ENCODE measurements around the gene PTPN11. TPM values are rescaled to one million over a fixed set of nuclear protein-coding genes. Genes with fewer than 3 reads are reported as not detected.

Gene PTPN11
- total RNA-seq, 4 donors from 2014 or later: 131 to 178 (median 141) TPM

DNA sequence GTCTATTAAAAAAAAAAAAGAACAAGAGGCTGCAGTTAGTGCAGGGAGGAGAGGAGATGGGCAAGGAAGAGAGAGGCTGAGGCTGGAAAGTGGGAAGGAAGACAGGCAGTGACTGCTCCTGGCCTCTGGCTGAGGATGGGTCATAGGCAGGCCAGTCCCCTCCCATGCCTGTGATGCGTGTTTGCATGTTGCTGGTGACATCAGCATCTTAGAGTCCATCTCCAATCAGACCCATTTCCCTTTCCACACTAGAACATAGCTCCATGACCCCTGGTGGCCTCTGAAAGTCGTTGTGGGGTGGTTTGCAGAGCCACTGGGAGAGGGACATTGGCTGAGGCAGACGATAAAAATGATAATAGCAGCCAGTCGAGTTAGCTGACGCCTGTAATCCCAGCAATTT lies 132.9 kb downstream of the PTPN11 start:
- no peak for ATAC-seq
- Histone ChIP-seq H3K4me3 (no peak overlapping the region), H3K4me1 (no peaks in the 10 kb centered on the region), H3K9me3 (no peaks in the 10 kb centered on the region), H3K27me3 (peaks cover 50% of the 10 kb centered on the region), H3K36me3 (no peaks in the 10 kb centered on the region), H3K27ac (no peak overlapping the region)
- 45 to 61% methylated on average over 2 to 5 of the region's 5 CpGs for WGBS, 2 donors (ENCODE audit: low coverage in 1 of 2)
- TF ChIP-seq POLR2AphosphoS5 (IDR thresholded peaks at IDR 0.05) (no peak), POLR2A (IDR thresholded peaks at IDR 0.05) (no peak), EP300 (IDR thresholded peaks at IDR 0.05) (no peak)
- TF ChIP-seq, protein P1, sequence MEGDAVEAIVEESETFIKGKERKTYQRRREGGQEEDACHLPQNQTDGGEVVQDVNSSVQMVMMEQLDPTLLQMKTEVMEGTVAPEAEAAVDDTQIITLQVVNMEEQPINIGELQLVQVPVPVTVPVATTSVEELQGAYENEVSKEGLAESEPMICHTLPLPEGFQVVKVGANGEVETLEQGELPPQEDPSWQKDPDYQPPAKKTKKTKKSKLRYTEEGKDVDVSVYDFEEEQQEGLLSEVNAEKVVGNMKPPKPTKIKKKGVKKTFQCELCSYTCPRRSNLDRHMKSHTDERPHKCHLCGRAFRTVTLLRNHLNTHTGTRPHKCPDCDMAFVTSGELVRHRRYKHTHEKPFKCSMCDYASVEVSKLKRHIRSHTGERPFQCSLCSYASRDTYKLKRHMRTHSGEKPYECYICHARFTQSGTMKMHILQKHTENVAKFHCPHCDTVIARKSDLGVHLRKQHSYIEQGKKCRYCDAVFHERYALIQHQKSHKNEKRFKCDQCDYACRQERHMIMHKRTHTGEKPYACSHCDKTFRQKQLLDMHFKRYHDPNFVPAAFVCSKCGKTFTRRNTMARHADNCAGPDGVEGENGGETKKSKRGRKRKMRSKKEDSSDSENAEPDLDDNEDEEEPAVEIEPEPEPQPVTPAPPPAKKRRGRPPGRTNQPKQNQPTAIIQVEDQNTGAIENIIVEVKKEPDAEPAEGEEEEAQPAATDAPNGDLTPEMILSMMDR (IDR thresholded peaks at IDR 0.05): no peak

DNA sequence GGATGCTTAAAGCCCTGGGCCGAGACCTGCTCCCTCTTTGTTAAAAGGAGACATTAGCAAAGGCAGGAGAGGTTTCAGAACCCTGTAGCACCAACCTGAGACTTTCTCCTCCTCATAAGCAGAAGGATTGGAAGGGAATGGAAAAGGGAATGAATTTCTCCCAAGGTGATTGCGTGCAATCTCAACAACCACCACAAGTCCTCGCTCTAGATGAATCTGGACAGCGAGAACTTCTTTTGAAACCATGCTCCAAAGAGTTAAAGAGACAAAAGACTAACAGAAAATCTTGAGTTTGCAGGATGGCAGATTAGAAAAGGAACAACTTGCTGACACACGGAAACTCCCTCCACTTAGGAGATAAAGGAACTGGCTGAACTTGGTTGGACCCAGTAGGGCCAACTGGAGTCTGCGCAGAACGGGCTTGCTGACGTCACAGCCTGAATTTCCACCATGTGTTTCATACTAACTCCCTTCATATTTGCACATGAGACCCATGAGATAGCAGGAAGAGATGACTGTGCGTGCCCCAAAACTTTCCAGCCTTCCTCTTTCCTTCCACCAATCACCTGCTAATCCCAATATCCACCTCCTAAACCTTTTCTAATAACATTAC lies 137.0 kb downstream of the PTPN11 start:
- Histone ChIP-seq H3K4me3 (no peak overlapping the region), H3K36me3 (no peaks in the 10 kb centered on the region), H3K9me3 (no peaks in the 10 kb centered on the region), H3K27me3 (peaks cover 29% of the 10 kb centered on the region), H3K4me1 (no peaks in the 10 kb centered on the region), H3K27ac (no peak overlapping the region)
- 70 to 88% methylated on average over 8 to 9 of the region's 9 CpGs for WGBS, 2 donors (ENCODE audit: low coverage in 1 of 2)
- TF ChIP-seq EP300 (IDR thresholded peaks at IDR 0.05) (no peak), POLR2A (IDR thresholded peaks at IDR 0.05) (no peak), POLR2AphosphoS5 (IDR thresholded peaks at IDR 0.05) (no peak)
- TF ChIP-seq, protein P1 (IDR thresholded peaks at IDR 0.05): no peak
- no peak for ATAC-seq

GRCh38 chr12:112557951-112558630 lies 139.3 kb downstream of the PTPN11 start:
- peaks cover 24% of the 10 kb centered on the region for H3K27me3 ChIP-seq
- H3K27ac ChIP-seq: no peak overlapping the region
- no peaks in the 10 kb centered on the region for H3K36me3 ChIP-seq
- H3K4me3 ChIP-seq: no peak overlapping the region
- WGBS, 2 donors (ENCODE audit: low coverage in 1 of 2): 37 to 42% methylated on average over 4 to 6 of the region's 7 CpGs
- H3K4me1 ChIP-seq: no peaks in the 10 kb centered on the region
- no peaks in the 10 kb centered on the region for H3K9me3 ChIP-seq
- ATAC-seq: no peak
- TF ChIP-seq POLR2A (IDR thresholded peaks at IDR 0.05) (no peak), EP300 (IDR thresholded peaks at IDR 0.05) (no peak), POLR2AphosphoS5 (IDR thresholded peaks at IDR 0.05) (no peak)
- TF ChIP-seq, protein P1 (IDR thresholded peaks at IDR 0.05): no peak

Other genes with a start within 250 kb of the PTPN11 start
- gene HECTD4, start 36.5 kb upstream of the PTPN11 start, total RNA-seq: 10 to 100 TPM; 23.1 to 56.8 (median 42.3) TPM
- gene RPL6, start 9.3 kb upstream of the PTPN11 start, total RNA-seq: 1,000 to 10,000 TPM in 3 of 4 donors, 100 to 1,000 TPM in 1; 947 to 1,918 (median 1,526) TPM

All from gastroesophageal sphincter (tissue), 4 donors.